A673 (cell line): ENCODE results near the gene CPT1A.

Experiments
- CTCF ChIP-seq: fragments of 300-800, 200-600 bp; sonication (generic); conservative IDR thresholded peaks from 2 replicates; pipeline ENCODE4 v1.5.1; 2017; ENCODE audit warnings: low read depth, mild to moderate bottlenecking, antibody characterized with exemption, low read length, moderate library complexity, mixed read lengths
- EZH2 ChIP-seq: fragments of 200-600 bp; sonication (generic); IDR thresholded peaks from 2 replicates; pipeline ENCODE4 v1.6.1; 2017; ENCODE audit warnings: borderline replicate concordance, low read depth, mild to moderate bottlenecking, mixed read lengths, antibody characterized with exemption, low read length; ENCODE audit not compliant: poor library complexity, severe bottlenecking

GRCh38 chr11:68776442-68777235 lies 65.1 kb downstream of the CPT1A start:
- TF ChIP-seq CTCF (no peak), EZH2 (no peak)
